Pancreas (tissue), 10 donors: Measurements from ENCODE around the gene CASS4. TPM values are rescaled to one million over a fixed set of nuclear protein-coding genes. Genes with fewer than 3 reads are reported as not detected.

Experiments used
- ATAC-seq, 4 donors: fragments of 200-7000 bp; cut with Tn5 transposase; one replicate each; pipeline versions ENCODE4 v1.8.0 to v1.9.1; 2020; ENCODE audit warnings: mild to moderate bottlenecking in 4 of 4, moderate library complexity in 4 of 4
- DNase-seq, 6 donors: peaks; one replicate each; pipeline ENCODE4 v3.0.0-alpha.2; 2020
- FAIRE-seq: peaks from 2 replicates; lab custom pipeline; 2012; peaks lifted over from hg19 to GRCh38; lab: Jason Lieb, UNC
- H3K27ac ChIP-seq, 4 donors: fragments of 200-600 bp; sonication (generic); 1 replicate in 3 of 4; 2 replicates in 1 of 4; pipeline versions ENCODE4 v1.5.0 to v1.8.0; 2020
- H3K27me3 ChIP-seq, 4 donors: fragments of 200-600 bp; one replicate each; pipeline ENCODE4 v1.8.0; 2021
- H3K36me3 ChIP-seq, 3 donors: fragments of 200-600 bp; sonication (generic) in 1 of 3; one replicate each; pipeline versions ENCODE4 v1.5.0 to v1.8.0; 2020 to 2021
- H3K4me1 ChIP-seq, 3 donors: fragments of 200-600 bp; one replicate each; pipeline ENCODE4 v1.8.0; 2021
- H3K4me3 ChIP-seq, 4 donors: fragments of 200-600 bp; sonication (generic) in 2 of 4; one replicate each; pipeline versions ENCODE4 v1.5.0 to v1.8.0; 2020 to 2021
- H3K9me3 ChIP-seq, 4 donors: fragments of 200-600 bp; one replicate each; pipeline ENCODE4 v1.8.0; 2021
- WGBS, 2 donors: extraction: QIAGEN DNeasy Blood & Tissue Kit; methylation state at CpG; one replicate each; pipeline ENCODE4 v1.1.7; 2013; 5-methylcytosine and 5-hydroxymethylcytosine counted together
- intact Hi-C, 3 donors: fragments of 100-400 bp; cut with DNase I; formaldehyde crosslinking; loops; one replicate each; pipeline versions ENCODE4 v1.11.1 to v1.14.2; 2022
- polyA plus RNA-seq, 2 donors: library from polyadenylated mRNA; stranded (reverse); fragments of 200-250 nt; gene quantifications; one replicate each; pipeline ENCODE4 v1.2.3, GENCODE V29; 2013
- total RNA-seq, 6 donors: library from RNA; stranded (reverse); fragmentation: NEBNext Ultra II Directional in 4 of 6; extraction: Animal tissue kit (Norgen Biotek cat#: 25700) in 4 of 6; gene quantifications; one replicate each; pipeline versions ENCODE4 v1.2.1 to v1.2.4, GENCODE V29; 2021 to 2023
- TF ChIP-seq, protein P1 (sequence below), 4 donors: fragments of 200-600 bp; sonication (generic) in 3 of 4; IDR thresholded peaks; one replicate each; pipeline versions ENCODE4 v1.5.0 to v1.8.0; 2021; ENCODE audit warnings: antibody characterized with exemption in 4 of 4
- donor health status: healthy with polysubstance abuse.
- donor health status: DM: no; HTN: no; CAD: no; lungs with moderate emphysema.
- donor health status: DM: no; HTN: no; CAD: no.
- donor health status: control.
- donor health status: control.
- donor health status: Bipolar disorder and iron deficiency.
- donor health status: DM: yes; HTN: yes; CAD: no.
- donor health status: DM: no; HTN: no; CAD: no.
- donor health status: DM: no; HTN: no; CAD: no.
- donor health status: DM: yes; HTN: yes; CAD: no.

The CASS4 gene
- total and polyA plus RNA-seq, 8 donors: 0.04 to 1.6 (median 0.22) TPM

- FAIRE-seq: no peak
- H3K4me1 ChIP-seq: no peaks in the 10 kb centered on the region
- H3K9me3 ChIP-seq: no peaks in the 10 kb centered on the region
- no peaks in the 10 kb centered on the region for H3K27me3 ChIP-seq
- TF ChIP-seq, protein P1, sequence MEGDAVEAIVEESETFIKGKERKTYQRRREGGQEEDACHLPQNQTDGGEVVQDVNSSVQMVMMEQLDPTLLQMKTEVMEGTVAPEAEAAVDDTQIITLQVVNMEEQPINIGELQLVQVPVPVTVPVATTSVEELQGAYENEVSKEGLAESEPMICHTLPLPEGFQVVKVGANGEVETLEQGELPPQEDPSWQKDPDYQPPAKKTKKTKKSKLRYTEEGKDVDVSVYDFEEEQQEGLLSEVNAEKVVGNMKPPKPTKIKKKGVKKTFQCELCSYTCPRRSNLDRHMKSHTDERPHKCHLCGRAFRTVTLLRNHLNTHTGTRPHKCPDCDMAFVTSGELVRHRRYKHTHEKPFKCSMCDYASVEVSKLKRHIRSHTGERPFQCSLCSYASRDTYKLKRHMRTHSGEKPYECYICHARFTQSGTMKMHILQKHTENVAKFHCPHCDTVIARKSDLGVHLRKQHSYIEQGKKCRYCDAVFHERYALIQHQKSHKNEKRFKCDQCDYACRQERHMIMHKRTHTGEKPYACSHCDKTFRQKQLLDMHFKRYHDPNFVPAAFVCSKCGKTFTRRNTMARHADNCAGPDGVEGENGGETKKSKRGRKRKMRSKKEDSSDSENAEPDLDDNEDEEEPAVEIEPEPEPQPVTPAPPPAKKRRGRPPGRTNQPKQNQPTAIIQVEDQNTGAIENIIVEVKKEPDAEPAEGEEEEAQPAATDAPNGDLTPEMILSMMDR (IDR thresholded peaks at IDR 0.05): no peak
- intact Hi-C loops: no loop called here
- ATAC-seq: no peak
- DNase-seq: no peak
- no peak overlapping the region for H3K4me3 ChIP-seq
- H3K27ac ChIP-seq: no peak overlapping the region
- WGBS, 2 donors: 60 to 70% methylated on average over 7 of the region's 7 CpGs
- no peaks in the 10 kb centered on the region for H3K36me3 ChIP-seq
These were observed 42.7 kb downstream of the CASS4 start for GRCh38 chr20:56454754-56455153.

- Histone ChIP-seq H3K4me3 (no peak overlapping the region), H3K27me3 (no peaks in the 10 kb centered on the region), H3K27ac (no peak overlapping the region), H3K36me3 (no peaks in the 10 kb centered on the region), H3K9me3 (no peaks in the 10 kb centered on the region), H3K4me1 (no peaks in the 10 kb centered on the region)
- TF ChIP-seq, protein P1 (IDR thresholded peaks at IDR 0.05): no peak
- ATAC-seq: no peak
- DNase-seq: no peak
- FAIRE-seq: no peak
- intact Hi-C loops: no loop called here
- 44 to 67% methylated on average over 22 of the region's 22 CpGs for WGBS, 2 donors
These were observed 46.3 kb downstream of the CASS4 start for GRCh38 chr20:56458206-56458821.

- H3K27me3 ChIP-seq: no peaks in the 10 kb centered on the region
- H3K36me3 ChIP-seq: no peaks in the 10 kb centered on the region
- WGBS, 2 donors: 53 to 54% methylated on average over 3 of the region's 3 CpGs
- DNase-seq: no peak
- intact Hi-C loops: no loop called here
- no peaks in the 10 kb centered on the region for H3K4me1 ChIP-seq
- no peak for FAIRE-seq
- no peak overlapping the region for H3K4me3 ChIP-seq
- H3K9me3 ChIP-seq: no peaks in the 10 kb centered on the region
- no peak overlapping the region for H3K27ac ChIP-seq
- TF ChIP-seq, protein P1 (IDR thresholded peaks at IDR 0.05): no peak
- no peak for ATAC-seq
These were observed 48.4 kb downstream of the CASS4 start for GRCh38 chr20:56460459-56460858.

GRCh38 chr20:56461576-56461975 is 49.5 kb downstream of the CASS4 start:
- H3K4me1 ChIP-seq: no peaks in the 10 kb centered on the region
- no peak overlapping the region for H3K4me3 ChIP-seq
- FAIRE-seq: no peak
- H3K9me3 ChIP-seq: no peaks in the 10 kb centered on the region
- no peak for DNase-seq
- intact Hi-C loops: no loop called here
- TF ChIP-seq, protein P1 (IDR thresholded peaks at IDR 0.05): no peak
- WGBS, 2 donors: 41 to 58% methylated on average over 3 of the region's 3 CpGs
- no peaks in the 10 kb centered on the region for H3K36me3 ChIP-seq
- H3K27me3 ChIP-seq: no peaks in the 10 kb centered on the region
- ATAC-seq: no peak
- H3K27ac ChIP-seq: no peak overlapping the region

DNA sequence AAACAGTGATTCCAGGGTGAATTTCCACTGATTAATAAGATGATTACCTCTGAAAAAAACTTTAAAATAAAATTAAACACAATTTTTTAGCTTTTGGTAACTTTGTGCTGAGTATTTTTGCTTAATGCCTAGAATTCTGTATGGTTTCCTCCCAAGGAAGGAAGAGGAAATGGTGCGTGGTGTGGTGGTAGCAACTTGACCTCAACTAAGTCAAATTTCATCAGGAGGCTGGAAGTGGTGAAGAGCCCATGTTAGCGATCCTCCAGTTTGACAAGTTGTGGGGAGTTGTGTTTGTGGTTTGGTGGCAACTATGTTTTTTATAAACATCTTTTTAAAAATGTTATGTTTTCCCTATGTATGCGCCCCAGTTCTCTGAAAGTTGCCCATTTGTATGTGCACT is 51.4 kb downstream of the CASS4 start:
- ATAC-seq: no peak
- Histone ChIP-seq H3K27me3 (no peaks in the 10 kb centered on the region), H3K36me3 (no peaks in the 10 kb centered on the region), H3K9me3 (no peaks in the 10 kb centered on the region), H3K4me1 (peaks cover 0 to 4% (median 0%) of the 10 kb centered on the region in 3 donors), H3K4me3 (no peak overlapping the region), H3K27ac (no peak overlapping the region)
- 63 to 73% methylated on average over 3 of the region's 3 CpGs for WGBS, 2 donors
- intact Hi-C loops: no loop called here
- no peak for FAIRE-seq
- DNase-seq: no peak
- TF ChIP-seq, protein P1 (IDR thresholded peaks at IDR 0.05): no peak
